HG03442 (cell line): ENCODE measurements around the gene SNX13.

Source experiments
- ATAC-seq: cut with Tn5 transposase; IDR thresholded peaks from one replicate; pipeline ENCODE4 v1.9.1; 2021; ENCODE audit warnings: mild to moderate bottlenecking, moderate library complexity; ENCODE audit not compliant: unreplicated experiment

Gene SNX13

GRCh38 chr7:17940302-17940883 is at the start of gene SNX13:
Gene SNX13, minus strand, starts transcription at chr7:17940494. Its CDS starts 199 bp downstream, at chr7:17940295.
- ATAC-seq: peak; percentile 92

DNA sequence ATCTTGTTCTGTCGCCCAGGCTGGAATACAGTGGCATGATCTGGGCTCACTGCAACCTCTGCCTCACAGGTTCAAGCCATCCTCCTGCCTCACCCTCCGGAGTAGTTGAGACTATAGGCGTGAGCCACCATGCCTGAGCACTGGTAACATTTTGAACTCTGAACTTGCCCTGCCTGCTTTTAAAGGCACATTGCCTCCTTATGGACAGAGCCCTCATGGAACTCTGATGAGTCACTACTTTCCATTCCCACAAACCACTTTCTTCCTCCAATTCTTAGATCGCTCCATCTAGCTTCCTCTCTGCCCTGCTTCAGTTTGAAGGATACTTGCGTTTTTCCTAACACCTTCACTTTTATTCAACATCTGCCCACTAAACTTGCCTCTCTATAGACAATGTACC is 49.3 kb upstream of the SNX13 start:
- ATAC-seq: no peak

- ATAC-seq: no peak
These were observed 48.6 kb upstream of the SNX13 start for GRCh38 chr7:17988858-17989257.

DNA sequence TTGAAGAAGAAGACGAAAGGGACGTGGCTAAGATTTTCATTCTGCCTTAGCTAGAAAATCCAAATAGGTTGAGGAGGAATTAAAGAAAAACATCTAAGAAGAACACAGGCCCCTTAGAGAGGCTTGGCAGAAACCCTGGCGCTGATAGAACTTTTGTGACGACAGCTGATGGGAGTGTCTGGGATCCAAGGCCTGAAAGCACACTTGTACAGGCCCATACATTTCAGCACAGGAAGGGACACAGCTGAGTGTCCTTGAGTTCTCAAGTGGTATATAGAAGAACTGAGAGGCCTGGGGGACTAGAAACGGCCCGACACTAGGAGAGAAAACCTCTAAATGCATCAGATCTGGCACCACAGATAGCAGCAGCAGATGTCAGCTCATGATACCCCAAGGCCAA is 47.8 kb upstream of the SNX13 start:
- ATAC-seq: no peak

GRCh38 chr7:17986851-17987250 is 46.6 kb upstream of the SNX13 start:
- ATAC-seq: no peak

GRCh38 chr7:17985473-17986239 is 45.4 kb upstream of the SNX13 start:
- ATAC-seq: no peak

DNA sequence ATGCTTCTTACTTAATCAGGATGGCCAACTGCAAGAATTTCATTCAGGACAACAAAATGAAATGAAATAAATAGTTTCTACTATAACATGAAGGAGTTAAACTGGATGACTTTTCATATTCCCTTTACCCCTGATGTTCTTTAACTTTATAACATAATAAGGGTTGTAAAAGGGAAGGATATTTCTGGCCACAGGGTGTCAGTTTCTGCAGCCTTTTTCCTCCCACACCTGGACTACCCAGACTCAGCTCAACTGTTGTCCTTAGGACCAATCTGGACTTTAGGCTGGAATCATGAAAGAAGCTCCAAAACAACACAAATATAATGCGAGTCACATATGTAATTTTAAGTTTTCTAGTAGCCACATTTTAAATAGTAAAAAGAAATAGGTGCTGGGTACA is 44.0 kb upstream of the SNX13 start:
- ATAC-seq: no peak

- no peak for ATAC-seq
These were observed 43.1 kb upstream of the SNX13 start for GRCh38 chr7:17983221-17984062.

DNA sequence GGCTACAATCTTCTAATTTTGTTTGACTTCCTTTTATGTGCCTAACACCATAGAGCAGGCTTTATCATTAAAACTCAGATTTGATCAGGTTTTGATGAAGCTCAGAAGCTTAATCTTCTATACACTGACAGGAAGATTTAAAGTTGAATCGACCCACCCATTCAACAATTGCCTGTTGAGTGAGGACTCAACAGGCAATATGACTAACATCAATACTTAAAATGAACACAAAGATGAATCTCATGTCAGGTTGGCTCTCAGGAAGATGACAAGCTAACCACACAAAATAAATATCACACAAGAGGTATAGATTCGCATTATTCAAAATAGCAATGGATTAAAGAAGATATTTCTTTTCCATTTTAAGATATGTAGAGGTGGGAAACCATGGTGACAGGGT is 36.7 kb upstream of the SNX13 start:
- no peak for ATAC-seq

- no peak for ATAC-seq
These were observed 31.1 kb upstream of the SNX13 start for GRCh38 chr7:17971411-17971810.

DNA sequence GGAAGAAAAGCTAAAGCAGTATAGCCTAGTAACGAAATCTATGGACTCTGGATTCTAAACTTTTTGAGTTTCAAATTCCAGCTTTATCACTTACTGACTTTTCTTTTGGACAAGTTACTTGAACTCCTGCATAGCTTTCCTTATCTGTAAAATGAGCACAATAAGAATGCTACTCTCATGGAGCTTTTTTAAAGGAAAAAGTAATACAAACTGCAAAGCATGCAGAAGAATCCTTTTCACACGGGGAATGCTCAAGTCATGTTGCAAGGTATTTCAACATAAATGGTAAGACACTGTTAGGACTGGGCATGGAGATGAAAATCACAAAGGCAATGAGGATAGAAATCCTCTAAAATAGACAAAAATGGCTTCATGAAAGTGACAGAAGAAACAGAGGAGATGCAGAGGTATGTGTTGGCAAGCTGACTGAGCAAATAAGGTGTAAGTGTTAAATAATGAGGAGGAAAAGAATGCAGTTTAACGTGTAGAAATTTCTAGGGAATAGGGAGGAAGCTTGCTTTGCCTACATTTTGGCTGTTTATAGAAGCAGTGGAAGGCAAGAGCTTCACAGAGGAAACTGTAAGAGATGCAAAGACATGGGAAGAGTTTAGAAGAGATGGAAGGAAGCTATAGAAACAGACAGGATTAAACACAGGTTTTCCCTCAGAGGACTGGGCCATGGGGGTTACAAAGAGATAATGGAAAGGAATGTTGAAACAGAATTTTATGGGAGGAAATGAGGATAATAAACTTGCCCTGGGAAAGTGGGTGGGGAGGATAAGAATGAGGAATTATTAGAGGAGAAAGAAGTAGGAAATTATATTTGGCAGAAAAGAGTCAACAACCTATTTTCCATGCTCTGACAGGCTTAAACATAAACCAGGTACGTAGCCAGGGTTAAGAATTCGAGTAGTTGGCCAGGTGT is 28.8 kb upstream of the SNX13 start:
- ATAC-seq: no peak

DNA sequence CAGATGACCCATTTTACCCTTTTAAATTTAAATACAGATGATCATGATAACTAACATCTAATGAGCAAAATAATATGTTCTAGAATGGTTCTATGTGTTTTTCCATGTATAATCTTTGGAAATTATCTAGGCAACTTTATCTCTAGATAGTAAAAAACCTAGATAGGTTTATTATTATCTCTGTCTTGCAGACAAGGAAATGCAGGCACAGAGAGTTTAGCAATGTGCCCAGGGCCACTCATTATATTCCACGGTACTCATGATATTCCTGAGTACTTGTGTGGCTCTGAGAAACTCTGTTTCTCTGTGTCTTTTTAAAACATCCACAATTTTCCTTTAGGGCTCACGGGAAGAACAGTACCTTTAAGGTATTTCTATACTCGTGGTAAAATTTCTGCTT is 26.4 kb upstream of the SNX13 start:
- no peak for ATAC-seq

- no peak for ATAC-seq
These were observed 25.3 kb upstream of the SNX13 start for GRCh38 chr7:17965603-17966002.

DNA sequence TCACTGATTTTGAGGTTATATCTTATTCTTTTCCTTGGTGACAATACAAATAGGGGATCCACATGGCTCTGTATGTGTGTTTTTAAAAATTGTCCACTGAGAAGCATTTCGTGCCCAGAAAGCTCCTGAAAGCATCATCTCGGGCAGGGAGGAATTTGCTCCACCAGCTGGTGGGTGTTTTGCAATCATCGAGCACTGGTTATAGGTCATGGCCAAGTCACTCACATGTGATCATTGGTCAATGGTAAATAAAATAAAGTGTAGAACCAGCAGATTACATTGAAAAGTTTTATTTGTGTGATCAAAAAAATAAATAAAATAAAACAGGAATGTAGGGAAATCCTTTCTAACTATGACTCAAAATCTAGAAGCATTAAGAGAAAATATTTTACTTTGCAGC is 23.0 kb upstream of the SNX13 start:
- ATAC-seq: no peak

DNA sequence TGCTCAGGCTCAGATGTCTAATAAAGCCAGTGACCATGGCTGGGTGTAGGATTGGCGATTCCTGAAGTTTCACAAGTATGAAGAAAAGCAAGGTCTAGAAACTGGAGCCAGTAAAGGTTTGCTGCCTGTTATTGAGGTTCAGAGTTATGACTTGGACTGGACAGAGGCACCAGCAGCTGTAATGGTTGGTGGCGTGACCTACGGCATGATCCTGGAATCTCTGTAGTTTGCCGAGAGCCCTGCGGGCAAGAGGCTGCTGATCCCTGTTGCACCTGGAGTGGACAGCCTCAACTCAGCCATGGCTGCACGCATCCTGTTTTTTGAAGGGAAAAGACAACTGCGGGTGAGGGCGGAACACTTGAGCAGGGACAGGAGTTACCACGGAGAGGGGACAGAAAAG is 22.4 kb upstream of the SNX13 start:
- ATAC-seq: no peak

DNA sequence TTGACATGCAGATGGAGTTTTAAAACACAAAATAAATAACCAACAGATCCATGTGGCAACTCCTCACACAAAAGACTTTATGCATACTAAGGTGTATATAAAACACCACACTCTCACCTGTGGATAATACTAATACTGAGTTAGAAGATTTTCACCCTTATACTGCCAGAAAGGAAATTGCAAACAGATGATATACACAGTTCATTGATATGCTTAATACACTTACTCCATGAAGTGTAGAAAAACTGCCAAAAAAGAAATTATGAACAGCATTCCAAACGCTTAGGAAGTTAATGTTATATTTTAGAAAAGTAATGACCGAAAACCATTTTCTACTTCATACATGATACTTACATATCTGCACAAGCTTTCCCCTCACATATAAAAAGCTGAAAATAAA is 17.6 kb upstream of the SNX13 start:
- no peak for ATAC-seq

DNA sequence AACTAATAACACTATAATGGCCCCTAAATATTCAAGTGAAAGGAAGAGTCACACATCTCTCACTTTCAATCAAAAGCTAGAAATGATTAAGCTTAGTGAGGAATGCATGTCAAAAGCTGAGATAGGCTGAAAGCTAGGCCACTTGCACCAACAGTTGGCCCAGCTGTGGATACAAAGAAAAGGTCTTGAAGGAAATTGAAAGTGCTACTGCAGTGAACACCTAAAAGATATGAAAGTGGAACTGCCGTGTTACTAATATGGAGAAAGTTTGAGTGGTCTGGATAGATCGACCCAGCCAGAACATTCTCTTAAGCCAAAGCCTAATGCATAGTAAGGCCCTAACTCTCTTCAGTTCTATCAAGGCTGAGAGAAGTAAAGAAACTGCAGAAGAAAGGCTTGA is 12.1 kb upstream of the SNX13 start:
- ATAC-seq: peak; percentile 100

- ATAC-seq: no peak
These were observed 11.5 kb upstream of the SNX13 start for GRCh38 chr7:17951742-17952254.

DNA sequence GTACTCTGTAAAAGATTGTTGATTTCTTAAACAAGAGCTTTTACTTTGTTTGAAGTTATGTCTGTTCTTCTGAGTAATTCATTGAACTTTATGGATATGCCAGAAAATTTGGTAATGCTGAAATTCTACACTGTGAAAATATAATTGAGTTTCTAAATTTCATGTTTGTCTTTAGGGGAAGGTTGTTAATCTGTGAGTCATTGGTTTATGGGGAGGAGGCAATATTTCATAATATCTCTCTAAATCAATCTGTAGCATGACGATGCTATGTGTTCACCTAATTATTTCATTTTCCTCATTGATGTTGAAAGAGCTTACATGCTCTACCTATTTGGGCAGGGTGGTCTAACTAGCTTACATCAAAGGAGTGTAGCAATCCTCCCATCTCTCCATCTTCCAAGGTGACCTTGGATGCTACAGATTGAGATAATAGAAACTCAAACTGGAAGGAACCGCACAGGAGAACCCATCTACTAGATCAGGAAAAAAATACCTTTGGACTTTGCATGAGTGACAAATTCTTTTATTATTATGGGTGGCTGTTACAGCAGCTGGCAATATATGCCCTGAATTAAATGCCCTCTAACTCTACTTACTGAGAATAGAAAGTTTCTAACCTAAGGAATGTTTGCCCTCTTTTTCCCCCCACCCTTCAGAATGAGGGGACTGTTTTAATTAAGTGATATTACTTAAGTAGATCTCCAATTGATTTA is 8.4 kb upstream of the SNX13 start:
- no peak for ATAC-seq

DNA sequence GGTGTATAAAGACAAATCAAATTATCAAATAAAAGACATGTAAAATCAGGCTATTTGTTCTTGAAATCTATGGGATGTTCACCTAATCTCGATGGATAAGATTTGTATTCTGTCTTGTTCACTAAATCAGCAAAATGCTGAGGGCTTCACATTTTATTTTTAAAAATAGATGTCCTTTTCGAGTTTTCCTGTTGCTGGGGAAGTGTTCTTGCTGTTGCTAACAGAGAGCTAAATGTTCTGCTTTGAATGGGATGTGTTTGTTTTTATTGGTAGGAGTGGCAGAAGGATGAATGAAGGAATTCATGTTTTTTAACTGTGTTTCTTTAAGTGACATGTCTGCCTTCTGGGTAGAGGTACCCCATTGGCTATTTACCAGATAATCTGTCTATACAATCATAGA is 7.3 kb upstream of the SNX13 start:
- ATAC-seq: no peak
